ENCODE results near the gene SPEG.

The SPEG gene

GRCh38 chr2:219530048-219530963, 95.7 kb downstream of the SPEG start:
- DNase-seq (ENCODE audit: low read depth): peak; percentile 73

- no peak for DNase-seq (ENCODE audit: low read depth)
Measured at GRCh38 chr2:219531639-219532377, 97.2 kb downstream of the SPEG start.

DNA sequence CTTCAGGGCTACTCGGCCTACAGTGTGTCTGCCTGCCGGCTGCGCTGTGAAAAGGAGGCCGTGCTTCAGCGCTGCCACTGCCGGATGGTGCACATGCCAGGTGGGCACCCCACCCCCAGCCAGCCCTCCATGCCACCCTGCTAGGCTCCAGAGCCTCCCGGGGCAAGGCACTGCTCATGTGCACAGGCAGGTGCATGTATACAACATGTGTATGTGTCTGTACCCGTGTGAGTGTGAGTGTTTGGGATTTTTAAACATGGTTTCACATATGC, 97.7 kb downstream of the SPEG start:
- no peak for DNase-seq (ENCODE audit: low read depth)

DNA sequence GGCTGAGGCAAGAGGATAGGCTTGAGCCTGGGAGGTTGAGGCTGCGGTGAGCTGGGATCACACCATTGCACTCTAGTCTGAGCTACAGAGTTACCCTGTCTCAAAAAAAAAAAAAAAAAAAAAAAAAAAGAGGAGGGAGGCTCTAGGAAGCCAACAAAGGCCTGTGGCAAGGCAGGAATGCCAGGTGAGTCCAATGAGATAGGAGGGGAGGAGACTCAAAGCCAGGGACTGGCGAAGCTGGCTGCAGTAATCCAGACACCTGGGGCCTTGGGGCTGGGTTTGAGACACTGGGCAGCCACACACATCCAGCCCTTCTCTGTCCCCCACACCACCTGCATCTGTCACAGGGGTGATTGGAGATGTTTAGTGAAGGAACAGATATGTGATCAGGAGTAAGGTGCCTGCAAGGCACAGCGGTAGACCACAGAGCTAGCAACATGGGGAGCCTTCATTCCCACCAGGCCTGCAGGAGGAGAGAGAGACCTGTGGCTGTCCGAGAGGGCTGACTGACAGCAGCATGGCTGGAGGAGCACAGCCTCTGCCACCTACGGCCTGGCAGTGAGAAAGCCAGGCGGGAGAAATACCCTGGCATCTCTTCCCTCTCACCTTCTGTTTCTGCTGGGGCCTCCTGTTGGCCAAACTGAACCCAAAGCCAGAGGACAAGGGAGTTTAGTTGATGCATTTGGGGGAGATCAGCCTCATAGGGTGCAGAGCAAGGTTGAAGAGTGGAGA, 99.5 kb downstream of the SPEG start:
- DNase-seq (ENCODE audit: low read depth): no peak

GRCh38 chr2:219536425-219536824, 101.8 kb downstream of the SPEG start:
- no peak for DNase-seq (ENCODE audit: low read depth)

- no peak for DNase-seq (ENCODE audit: low read depth)
Measured at GRCh38 chr2:219536967-219537366, 102.3 kb downstream of the SPEG start.

DNA sequence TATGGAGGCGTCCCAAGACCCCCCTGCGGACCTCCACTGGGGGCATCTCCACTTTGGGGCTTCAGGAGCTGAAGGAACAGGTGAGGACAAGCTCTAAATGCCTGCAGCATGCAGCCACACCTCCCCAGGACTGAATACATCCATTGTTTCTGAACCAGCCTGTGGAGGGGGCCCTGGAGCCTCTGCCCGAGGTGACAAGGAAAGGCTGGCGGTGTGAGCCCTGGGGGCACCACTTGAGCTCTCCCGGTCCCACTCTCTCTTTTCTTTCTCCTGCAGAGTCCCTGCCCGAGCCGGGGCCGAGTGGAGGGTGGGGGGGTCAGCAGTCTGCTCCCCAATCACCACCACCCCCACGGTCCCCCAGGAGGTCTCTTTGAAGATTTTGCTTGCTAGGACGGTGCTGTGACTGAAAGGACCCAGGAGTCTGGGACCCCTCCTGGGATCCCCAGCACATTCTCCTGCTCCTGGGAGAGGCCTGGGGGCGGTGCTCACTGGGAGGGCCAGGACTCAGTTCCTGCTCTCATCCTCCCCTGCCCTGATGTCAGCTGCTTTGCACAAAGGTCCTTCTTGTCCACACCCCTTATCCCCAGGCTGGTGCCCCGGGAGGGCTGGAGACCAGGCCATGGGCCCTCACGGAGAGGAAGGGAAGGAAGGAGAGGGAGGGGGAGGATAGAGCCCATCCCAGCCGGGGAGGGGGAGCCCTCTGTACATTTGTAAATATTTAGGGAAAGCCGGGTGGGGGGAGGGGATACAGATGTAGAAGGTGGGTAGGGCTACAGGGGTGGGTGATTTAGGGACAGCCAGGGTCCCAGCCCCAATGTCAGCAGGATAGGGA, 103.2 kb downstream of the SPEG start:
- no peak for DNase-seq (ENCODE audit: low read depth)

DNA sequence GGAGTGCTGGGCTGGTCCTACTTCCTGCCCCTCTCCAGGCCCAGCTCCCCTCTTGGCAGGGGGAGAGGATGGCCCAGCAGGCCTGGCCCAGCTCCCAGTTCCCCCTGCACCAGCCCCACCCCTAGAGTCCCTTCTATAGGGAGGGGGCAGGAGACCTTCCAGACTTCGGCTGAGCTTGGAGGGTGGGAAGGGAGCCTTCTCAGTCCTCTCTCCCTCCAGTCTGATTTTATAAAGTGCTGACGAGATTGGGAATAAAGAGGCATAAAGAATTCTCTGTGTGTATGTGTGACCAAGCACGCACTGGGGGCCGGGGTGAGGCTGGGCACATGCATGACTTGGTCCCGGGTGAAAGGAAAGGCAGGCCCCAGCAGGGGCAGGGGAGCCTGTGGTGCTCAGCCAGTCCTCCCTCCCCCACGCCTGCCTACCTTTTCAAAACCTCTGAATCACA, 103.9 kb downstream of the SPEG start:
- DNase-seq (ENCODE audit: low read depth): no peak

GRCh38 chr2:219538956-219539788, 104.5 kb downstream of the SPEG start:
- no peak for DNase-seq (ENCODE audit: low read depth)

DNA sequence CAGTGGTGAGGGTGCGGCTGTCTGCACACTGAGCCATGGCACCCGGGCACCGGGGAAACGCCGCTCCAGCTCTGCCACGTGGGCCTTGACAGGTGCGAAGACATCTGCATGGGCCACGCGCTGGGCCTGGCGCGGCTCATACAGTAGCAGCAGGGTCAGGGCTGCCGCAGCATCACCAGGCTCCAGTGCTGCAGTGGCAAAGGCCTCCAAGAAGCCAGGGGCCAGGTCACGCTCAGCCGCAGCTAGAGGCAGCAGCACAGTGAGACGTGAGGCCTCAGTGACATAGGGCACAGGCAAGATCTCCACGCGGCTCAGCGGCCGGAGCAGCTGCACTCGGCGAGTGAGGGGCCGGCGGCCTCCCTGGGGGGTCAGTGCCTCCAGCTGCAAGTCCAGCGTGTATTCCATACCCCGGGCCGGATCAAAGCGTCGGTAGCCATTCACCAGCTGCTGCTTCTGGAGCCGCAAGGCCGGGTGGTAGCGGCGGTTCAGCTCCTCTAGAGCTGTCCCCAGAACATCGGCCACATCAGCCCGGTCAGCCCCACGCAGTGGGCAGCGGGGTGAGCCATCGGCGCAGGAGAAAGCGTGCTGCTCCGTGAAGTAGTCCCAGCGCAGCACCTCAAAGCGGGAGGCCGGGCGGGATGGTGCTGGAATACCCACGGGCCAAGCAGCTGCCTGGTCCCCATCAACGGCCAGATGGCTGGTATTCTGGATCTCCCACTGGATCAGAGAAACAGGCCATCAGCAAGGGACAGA, 105.5 kb downstream of the SPEG start:
- no peak for DNase-seq (ENCODE audit: low read depth)

DNA sequence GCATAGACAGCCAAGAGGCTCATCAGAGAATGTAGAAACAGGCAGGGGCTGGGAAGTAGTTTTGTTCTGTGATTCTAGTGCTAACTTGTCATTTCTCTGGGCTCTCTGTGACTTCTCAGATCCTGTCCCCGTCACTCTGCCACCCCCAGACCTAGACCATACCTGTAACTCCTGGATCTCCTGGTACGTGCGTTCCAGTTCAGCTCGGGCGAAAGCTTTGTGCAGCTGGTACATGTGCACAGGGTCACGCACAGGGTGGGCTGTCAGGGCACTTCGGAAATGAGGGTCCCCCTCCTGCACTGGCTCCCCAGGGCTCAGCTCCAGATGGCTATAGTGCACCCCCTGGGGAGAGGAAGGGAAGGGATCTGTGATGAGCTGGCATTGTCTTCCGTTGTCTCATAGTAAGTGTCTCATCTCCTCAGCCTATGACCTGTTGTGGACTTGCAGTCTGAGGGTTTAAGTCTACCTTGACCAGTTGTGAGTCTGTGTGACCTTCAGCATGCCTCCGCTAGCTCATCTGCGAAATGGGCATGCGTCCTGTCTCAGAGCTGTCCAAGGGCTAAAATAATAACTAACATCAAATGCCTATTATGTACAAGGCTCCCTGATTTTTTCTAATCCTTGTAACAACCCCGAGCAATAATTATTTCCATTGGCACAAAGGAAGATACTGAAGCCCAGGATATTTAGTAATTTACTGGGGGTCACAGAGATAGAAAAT, 106.3 kb downstream of the SPEG start:
- no peak for DNase-seq (ENCODE audit: low read depth)

DNA sequence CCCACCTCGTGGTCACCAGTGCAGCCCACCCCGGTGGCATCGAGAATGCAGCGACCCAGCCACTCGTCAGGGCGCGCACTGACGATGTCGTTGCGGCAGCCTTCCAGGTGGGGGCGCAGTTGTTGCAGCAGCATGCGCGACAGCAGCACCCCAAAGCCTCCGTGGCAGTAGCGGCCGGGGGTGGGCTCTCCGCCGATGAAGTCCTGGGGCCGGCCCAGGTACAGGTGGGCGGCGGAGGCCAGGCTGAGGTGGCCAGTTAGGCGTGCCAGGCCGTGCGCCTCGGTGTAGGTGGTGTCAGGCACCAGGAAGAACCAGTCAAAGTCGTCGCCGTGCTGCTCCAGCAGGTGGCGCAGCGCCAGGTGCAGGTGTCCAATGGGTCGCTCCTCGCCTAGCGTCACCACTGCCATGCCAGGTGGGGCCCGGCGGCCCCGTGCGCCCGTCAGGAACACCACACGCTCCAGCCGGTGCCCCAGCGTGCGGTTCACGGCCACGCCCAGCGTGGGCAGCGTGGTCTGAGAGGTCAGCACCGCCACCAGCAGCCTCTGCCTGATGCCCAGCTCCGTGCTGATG, 107.1 kb downstream of the SPEG start:
- peak; percentile 79 for DNase-seq (ENCODE audit: low read depth)

- DNase-seq (ENCODE audit: low read depth): no peak
Measured at GRCh38 chr2:219542931-219543595, 108.4 kb downstream of the SPEG start.

DNA sequence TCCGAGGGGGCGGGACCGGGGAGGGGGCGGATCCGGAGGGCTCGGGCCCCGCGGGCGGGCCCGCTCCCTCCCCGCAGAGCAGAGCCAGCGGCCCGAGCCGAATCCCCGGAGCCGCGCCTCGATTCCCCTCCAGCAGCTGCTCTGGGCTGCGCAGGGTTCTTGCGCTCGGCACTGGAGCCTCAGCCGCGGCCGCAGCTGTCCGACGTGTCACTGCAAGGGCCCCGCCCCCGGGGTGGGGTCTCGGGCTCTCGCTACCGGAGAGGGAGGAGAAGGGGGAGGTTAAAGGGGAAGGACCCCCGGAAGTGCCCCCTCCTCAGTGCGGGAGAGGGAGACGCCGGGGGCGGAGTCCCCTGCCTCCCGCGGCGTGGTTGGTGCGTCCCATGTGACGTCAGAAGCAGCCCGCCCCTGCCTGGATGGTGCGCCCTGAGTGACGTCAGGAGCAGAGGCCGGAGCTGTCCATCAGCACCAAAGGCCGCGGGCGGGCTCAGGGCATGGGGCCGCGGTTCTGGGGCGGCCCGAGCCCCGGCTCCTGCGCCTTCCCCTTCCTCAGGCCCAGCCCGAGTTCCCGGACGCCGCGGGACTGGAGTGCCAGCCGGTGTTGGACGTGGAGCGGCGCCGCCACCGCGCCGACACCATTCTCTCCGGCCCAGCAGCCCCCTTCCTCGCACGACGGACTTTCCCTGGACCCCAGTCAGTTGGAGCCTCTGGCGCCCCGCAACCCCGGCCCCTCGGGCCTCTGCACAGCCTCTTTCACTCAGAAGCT, 109.1 kb downstream of the SPEG start, which contains the start of the genes CHPF and TMEM198:
Gene CHPF (minus strand): TSS at position 214 of the 763 bp plus-strand sequence. CDS start 271 bp downstream, outside the sequence.
Gene TMEM198 (plus strand): TSS at position 433 of the 763 bp plus-strand sequence. CDS start 700 bp downstream, outside the sequence.
- DNase-seq (ENCODE audit: low read depth): peak; percentile 87

- no peak for DNase-seq (ENCODE audit: low read depth)
Measured at GRCh38 chr2:219544567-219544966, 109.9 kb downstream of the SPEG start.

- no peak for DNase-seq (ENCODE audit: low read depth)
Measured at GRCh38 chr2:219545295-219545942, 110.8 kb downstream of the SPEG start.

DNA sequence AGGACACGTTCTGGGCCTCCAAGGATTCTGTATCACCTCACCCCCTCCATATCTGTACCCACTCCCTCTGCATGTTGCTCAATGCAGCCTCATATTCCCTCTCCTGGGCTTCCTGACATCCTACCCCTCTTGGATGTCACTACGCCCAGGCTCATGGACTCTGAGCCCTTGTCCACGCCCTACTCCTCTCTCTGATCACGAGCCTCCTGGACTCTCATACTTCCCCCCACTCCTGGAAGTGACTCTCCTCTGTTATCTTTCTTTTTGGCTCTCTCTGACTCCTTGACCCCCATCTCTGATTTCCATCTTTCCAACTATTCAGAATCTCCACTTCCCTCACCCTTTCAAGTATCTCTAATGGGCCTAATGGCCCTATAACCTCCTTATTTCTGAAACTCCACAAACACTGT, 111.3 kb downstream of the SPEG start:
- DNase-seq (ENCODE audit: low read depth): no peak

Data from T follicular helper cell (primary cell).